DMS153 (cell line): ENCODE measurements around the gene GALNS.

ENCODE experiments used
- DNase-seq: peaks from one replicate; lab custom pipeline; 2025; lab: John Stamatoyannopoulos, UW

Gene GALNS

GRCh38 chr16:88856122-88856827 lies 472 bp downstream of the GALNS start:
- no peak for DNase-seq

DNA sequence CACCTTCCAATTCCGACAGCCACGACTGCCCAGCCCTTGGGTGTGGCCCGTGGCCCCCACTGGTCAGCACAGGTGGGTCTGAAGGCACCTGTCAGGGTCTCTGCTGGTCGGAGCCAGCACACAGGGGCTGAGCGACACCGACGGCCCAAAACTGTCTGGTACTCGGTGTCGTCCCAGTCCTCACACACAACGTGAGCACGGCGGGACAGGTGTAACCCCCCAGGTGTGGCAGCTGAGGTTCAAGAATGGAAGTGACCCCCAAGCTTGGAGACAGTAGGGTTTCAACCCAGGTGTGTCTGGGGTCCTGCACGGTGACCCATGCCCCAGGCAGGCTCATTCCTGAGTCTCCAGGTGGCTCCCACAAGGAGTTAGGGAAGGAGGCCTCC lies 1.0 kb downstream of the GALNS start:
- no peak for DNase-seq

DNA sequence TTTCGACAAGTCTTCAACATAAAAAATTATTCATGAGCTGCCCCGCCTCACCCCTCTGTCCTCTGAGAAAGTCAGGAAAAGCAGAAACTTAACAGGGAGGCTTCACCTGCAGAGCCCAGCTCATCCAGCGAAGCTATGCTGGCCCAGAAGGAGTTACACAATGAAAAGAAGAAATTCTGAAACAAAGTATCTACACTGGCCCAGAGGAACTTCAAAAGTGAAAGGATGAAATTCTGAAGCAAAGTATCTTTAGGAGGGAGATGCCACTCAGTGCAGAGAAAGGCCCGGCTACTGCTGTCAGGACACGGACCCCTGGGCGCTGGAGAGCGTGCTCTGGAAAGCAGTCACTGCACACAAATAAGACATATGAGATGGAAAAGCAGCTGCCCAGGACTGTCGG lies 1.6 kb downstream of the GALNS start:
- DNase-seq, result no peak

- no peak for DNase-seq
Measured at GRCh38 chr16:88854306-88855111, 2.2 kb downstream of the GALNS start.

DNA sequence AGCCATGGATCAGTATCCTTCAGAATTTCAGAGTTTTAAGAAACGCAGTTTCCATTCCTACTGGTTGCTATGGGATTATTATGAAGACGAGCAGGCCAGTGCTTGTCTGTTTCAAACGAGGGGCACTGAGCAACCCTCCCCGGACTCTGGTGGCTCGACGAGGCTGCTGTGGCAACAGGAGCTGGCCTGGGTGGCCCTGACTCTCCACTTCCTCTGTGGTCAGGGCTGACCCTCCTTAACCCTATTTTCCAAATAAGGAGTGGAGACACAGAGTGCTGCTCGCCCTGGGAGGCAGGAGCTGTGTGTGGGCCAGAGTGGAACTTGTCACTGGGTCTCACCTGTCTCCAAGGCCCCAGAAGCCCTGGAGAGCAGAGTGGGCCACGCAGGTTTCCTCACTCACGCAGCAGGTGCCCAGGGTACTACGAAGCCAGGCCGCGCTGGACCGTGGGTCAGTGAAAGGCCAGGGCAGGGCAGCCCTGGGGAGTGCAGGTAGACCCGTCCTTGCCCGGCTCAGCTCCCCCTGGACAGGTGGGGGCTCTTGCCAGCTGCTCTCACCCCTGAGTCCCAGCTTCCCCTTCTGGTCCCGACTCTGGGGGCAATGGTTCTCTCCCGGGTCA lies 3.3 kb downstream of the GALNS start:
- DNase-seq, result no peak

- no peak for DNase-seq
Measured at GRCh38 chr16:88851616-88852015, 5.1 kb downstream of the GALNS start.

- DNase-seq, result no peak
Measured at GRCh38 chr16:88850531-88851199, 6.1 kb downstream of the GALNS start.

DNA sequence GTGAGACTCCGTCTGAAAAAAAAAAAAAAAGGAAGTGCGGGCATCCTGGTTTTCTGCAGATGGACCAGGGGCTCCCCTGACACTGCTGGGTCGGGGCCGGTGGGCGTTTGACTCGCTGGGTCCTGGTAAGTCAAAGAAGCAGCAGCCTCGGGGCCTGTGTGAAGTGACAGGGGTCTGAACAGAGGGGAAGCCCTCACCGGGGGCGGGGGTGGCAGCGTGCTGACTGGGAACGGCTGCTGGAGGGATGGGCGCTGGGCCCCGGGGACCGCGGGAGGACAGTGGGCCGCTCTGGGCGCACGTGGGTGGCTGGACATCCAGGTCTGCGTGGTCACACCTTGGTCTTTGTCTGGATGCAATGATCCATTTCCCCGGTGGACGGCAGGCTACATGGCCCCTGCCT lies 8.2 kb downstream of the GALNS start:
- DNase-seq, result no peak

GRCh38 chr16:88847654-88848053 lies 9.1 kb downstream of the GALNS start:
- DNase-seq, result no peak

DNA sequence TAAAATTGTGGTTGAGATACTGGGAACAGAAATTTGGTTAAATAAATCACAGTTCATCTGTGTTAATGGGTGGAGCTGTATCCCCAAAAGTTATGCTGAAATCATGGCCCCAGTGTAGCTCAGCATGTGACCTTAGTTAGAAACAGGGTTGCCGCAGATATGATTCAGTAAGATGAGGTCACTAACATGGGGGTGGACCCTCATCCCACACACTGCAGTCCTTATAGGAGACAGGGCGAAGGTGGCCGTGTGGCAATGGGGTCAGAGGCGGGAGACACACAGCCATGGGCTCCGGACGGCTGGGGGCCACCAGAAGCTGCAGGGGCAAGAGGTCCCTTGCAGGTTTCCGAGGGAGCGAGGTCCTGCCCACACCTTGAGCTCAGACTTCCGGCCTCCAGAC lies 10.7 kb downstream of the GALNS start:
- DNase-seq, result no peak

DNA sequence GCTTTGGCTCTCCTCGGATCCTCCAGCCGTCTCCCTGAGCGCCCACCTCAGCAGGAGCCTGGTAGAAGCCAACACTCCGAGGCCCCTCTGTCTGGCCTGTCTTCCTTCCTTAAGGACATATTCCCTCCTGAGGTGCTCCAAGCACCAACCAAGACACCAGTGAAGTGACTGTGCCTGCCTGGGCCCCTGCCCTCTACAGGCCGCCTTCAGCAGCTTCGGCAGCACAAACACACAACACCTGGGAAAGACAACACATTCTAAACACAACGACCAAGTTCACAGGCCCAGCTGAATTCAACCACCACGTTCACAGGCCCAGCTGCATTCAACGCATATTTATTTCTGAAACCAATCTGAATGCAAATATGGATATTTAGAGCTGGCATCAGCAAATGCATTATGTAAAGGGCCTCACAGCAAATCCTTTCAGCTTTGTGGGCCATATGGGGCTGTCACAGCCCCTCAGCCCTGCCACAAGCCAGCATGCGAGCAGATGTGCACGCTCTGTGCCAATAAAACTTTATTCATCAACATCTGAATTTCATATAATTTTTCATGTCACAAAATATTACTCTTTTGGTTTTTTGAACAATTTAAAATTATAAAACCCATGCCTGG lies 12.2 kb downstream of the GALNS start:
- no peak for DNase-seq

- DNase-seq, result no peak
Measured at GRCh38 chr16:88843256-88843655, 13.5 kb downstream of the GALNS start.

GRCh38 chr16:88842806-88843205 lies 13.9 kb downstream of the GALNS start:
- no peak for DNase-seq

- no peak for DNase-seq
Measured at GRCh38 chr16:88842308-88842756, 14.4 kb downstream of the GALNS start.

GRCh38 chr16:88841521-88842307 lies 15.0 kb downstream of the GALNS start:
- DNase-seq, result no peak

DNA sequence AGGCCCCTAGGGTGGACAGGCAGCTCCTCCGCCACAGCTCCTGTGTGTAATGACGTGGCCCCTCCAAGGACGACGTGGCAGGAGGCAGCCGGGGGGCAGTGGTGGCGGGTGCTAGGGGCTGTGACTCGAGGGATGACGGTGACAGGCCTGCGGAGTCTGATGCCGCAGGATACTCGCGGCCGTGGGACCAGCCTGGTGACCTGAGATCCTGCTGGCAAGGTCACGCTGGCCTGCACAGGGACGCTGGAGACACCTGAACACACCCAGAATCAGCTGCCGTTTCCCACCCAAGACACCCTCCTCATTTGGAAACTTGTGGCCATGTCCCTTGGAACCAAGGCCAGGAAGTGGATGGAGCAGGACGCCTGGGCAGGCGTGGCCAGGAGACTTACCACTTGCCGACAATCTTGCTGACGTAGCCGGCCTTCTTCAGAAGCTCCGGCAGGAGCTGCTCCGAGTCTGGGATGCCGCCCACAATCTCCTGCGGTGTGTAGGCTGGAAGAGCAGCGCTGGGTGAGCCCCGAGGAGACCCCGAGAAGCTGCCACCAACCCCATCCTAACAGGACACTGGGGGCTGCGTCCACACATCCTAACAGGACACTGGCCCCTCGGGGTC lies 16.0 kb downstream of the GALNS start:
- DNase-seq, result no peak

- DNase-seq, result no peak
Measured at GRCh38 chr16:88839745-88840599, 16.8 kb downstream of the GALNS start.

- DNase-seq, result no peak
Measured at GRCh38 chr16:88839026-88839529, 17.7 kb downstream of the GALNS start.

- DNase-seq, result no peak
Measured at GRCh38 chr16:88838566-88838965, 18.2 kb downstream of the GALNS start.

- DNase-seq, result no peak
Measured at GRCh38 chr16:88837806-88838205, 18.9 kb downstream of the GALNS start.
